Uterus (tissue), 2 donors: ENCODE results near the gene PLRG1.

ENCODE experiments used
- POLR2A ChIP-seq, 2 donors: fragments of 450-650 bp; IDR thresholded peaks; one replicate each; pipeline ENCODE4 v1.6.1; 2016; ENCODE audit warnings: antibody characterized with exemption in 2 of 2, mild to moderate bottlenecking in 1 of 2, moderate library complexity in 1 of 2
- TF ChIP-seq, protein P1 (sequence below), 4 experiments: fragments of 200-600 bp in 2 of 4; fragments of 450-650 bp in 2 of 4; sonication (generic) in 2 of 4; IDR thresholded peaks; one replicate each; pipeline ENCODE4 v1.5.1; 2016 to 2019; ENCODE audit warnings: antibody characterized with exemption in 4 of 4, mild to moderate bottlenecking in 2 of 4, moderate library complexity in 1 of 4

- TF ChIP-seq, protein P1, sequence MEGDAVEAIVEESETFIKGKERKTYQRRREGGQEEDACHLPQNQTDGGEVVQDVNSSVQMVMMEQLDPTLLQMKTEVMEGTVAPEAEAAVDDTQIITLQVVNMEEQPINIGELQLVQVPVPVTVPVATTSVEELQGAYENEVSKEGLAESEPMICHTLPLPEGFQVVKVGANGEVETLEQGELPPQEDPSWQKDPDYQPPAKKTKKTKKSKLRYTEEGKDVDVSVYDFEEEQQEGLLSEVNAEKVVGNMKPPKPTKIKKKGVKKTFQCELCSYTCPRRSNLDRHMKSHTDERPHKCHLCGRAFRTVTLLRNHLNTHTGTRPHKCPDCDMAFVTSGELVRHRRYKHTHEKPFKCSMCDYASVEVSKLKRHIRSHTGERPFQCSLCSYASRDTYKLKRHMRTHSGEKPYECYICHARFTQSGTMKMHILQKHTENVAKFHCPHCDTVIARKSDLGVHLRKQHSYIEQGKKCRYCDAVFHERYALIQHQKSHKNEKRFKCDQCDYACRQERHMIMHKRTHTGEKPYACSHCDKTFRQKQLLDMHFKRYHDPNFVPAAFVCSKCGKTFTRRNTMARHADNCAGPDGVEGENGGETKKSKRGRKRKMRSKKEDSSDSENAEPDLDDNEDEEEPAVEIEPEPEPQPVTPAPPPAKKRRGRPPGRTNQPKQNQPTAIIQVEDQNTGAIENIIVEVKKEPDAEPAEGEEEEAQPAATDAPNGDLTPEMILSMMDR (IDR thresholded peaks at IDR 0.05): no peak
- no peak for TF ChIP-seq POLR2A (IDR thresholded peaks at IDR 0.05)
Measured at GRCh38 chr4:154589296-154590197, 39.3 kb upstream of the PLRG1 start.
